IMR-90 (cell line): Measurements from ENCODE around the gene HYAL4. TPM values are rescaled to one million over a fixed set of nuclear protein-coding genes. Genes with fewer than 3 reads are reported as not detected.

Source experiments
- ATAC-seq: fragments of 200-7000 bp; cut with Tn5 transposase; 2 replicates; pipeline ENCODE4 v1.9.1; 2020; ENCODE audit warnings: low read depth, mild to moderate bottlenecking, moderate library complexity
- BruUV-seq: library from RNA; stranded (reverse); fragments of 400-500 nt; replicated peaks from 2 replicates; lab custom pipeline; 2021; lab: Mats Ljungman, UMichigan
- CTCF ChIA-PET: fragments of 300-600 bp; formaldehyde crosslinking; extraction: SDS; loops from one replicate; lab custom pipeline; 2021; ENCODE audit warnings: antibody characterized with exemption; lab: Yijun Ruan, JAX
- POLR2A ChIA-PET: fragments of 300-600 bp; sonication (Branson Sonifier 250); formaldehyde crosslinking; loops from one replicate; lab custom pipeline; 2022; ENCODE audit warnings: antibody characterized with exemption; ENCODE audit not compliant: unreplicated experiment; lab: Charles Lee
- DNase-seq: peaks from one replicate; pipeline ENCODE4 v3.0.0; 2013
- H2AFZ ChIP-seq: replicated peaks from 2 replicates; pipeline ENCODE3; 2013; ENCODE audit warnings: low read length, mild to moderate bottlenecking; ENCODE audit not compliant: poor library complexity
- H2AK5ac ChIP-seq: 2 replicates; pipeline ENCODE4 v1.6.1; 2013; ENCODE audit warnings: low read depth, low read length, inconsistent platforms
- H2AK9ac ChIP-seq: replicated peaks from 2 replicates; pipeline ENCODE3; 2013; ENCODE audit warnings: mild to moderate bottlenecking, low read depth, low read length, moderate library complexity; ENCODE audit not compliant: poor library complexity
- H2BK120ac ChIP-seq: 2 replicates; pipeline ENCODE4 v1.6.1; 2013; ENCODE audit warnings: low read depth, low read length, inconsistent platforms
- H2BK15ac ChIP-seq: 3 replicates; pipeline ENCODE4 v1.6.1; 2013; ENCODE audit warnings: low read depth, low read length, inconsistent platforms
- H2BK20ac ChIP-seq: 2 replicates; pipeline ENCODE4 v1.6.1; 2013; ENCODE audit warnings: low read depth, mild to moderate bottlenecking, inconsistent platforms, low read length, moderate library complexity
- H2BK5ac ChIP-seq: 2 replicates; pipeline ENCODE4 v1.6.1; 2013; ENCODE audit warnings: mild to moderate bottlenecking, low read depth, low read length, inconsistent platforms; ENCODE audit not compliant: poor library complexity, severe bottlenecking
- H3K14ac ChIP-seq: replicated peaks from 2 replicates; pipeline ENCODE4 v1.6.1; 2013; ENCODE audit warnings: low read depth, low read length, inconsistent platforms
- H3K18ac ChIP-seq: 2 replicates; pipeline ENCODE4 v1.6.1; 2013; ENCODE audit warnings: low read depth, low read length, control low read depth
- H3K23ac ChIP-seq: 2 replicates; pipeline ENCODE4 v1.6.1; 2013; ENCODE audit warnings: low read depth, low read length, inconsistent platforms
- H3K27ac ChIP-seq: 2 replicates; pipeline ENCODE4 v1.5.1; 2013; ENCODE audit warnings: mild to moderate bottlenecking, control low read depth, low read length; ENCODE audit not compliant: insufficient read depth
- H3K27me3 ChIP-seq: 2 replicates; pipeline ENCODE4 v1.6.1; 2013; ENCODE audit warnings: low read length; ENCODE audit not compliant: control insufficient read depth, insufficient read depth
- H3K36me3 ChIP-seq: 2 replicates; pipeline ENCODE4 v1.6.1; 2013; ENCODE audit warnings: low read length, mixed read lengths; ENCODE audit not compliant: control insufficient read depth, insufficient read depth
- H3K4ac ChIP-seq: 2 replicates; pipeline ENCODE4 v1.6.1; 2013; ENCODE audit warnings: low read depth, low read length, inconsistent platforms
- H3K4me1 ChIP-seq: 2 replicates; pipeline ENCODE4 v1.6.1; 2013; ENCODE audit warnings: low read length, mixed read lengths; ENCODE audit not compliant: control insufficient read depth, insufficient read depth
- H3K4me2 ChIP-seq: 2 replicates; pipeline ENCODE4 v1.6.1; 2013; ENCODE audit warnings: low read depth, mild to moderate bottlenecking, control low read depth, low read length, moderate library complexity
- H3K4me3 ChIP-seq: 2 replicates; pipeline ENCODE4 v1.5.1; 2013; ENCODE audit warnings: low read depth, mild to moderate bottlenecking, control low read depth, low read length, moderate library complexity; ENCODE audit not compliant: insufficient read depth
- H3K56ac ChIP-seq: 2 replicates; pipeline ENCODE4 v1.6.1; 2013; ENCODE audit warnings: low read length, inconsistent platforms; ENCODE audit not compliant: insufficient read depth; ENCODE audit errors: extremely low read depth
- H3K79me1 ChIP-seq, 2 experiments: 2 replicates each; pipeline ENCODE4 v1.6.1; 2013; ENCODE audit warnings: low read length in 2 of 2, inconsistent platforms in 1 of 2, low read depth in 1 of 2
- H3K9ac ChIP-seq: 2 replicates; pipeline ENCODE4 v1.6.1; 2013; ENCODE audit warnings: low read depth, low read length, control low read depth
- H3K9me1 ChIP-seq: 2 replicates; pipeline ENCODE4 v1.6.1; 2013; ENCODE audit warnings: low read length, inconsistent platforms; ENCODE audit not compliant: insufficient read depth
- H3K9me3 ChIP-seq: 2 replicates; pipeline ENCODE4 v1.6.1; 2013; ENCODE audit warnings: low read length; ENCODE audit not compliant: control insufficient read depth, insufficient read depth
- H4K20me1 ChIP-seq: 2 replicates; pipeline ENCODE4 v1.6.1; 2013; ENCODE audit warnings: low read length, inconsistent platforms; ENCODE audit not compliant: insufficient read depth
- H4K5ac ChIP-seq: 2 replicates; pipeline ENCODE4 v1.6.1; 2013; ENCODE audit warnings: mild to moderate bottlenecking, low read depth, low read length, control low read depth
- H4K8ac ChIP-seq, 2 experiments: 2 replicates each; pipeline ENCODE4 v1.6.1; 2013; ENCODE audit warnings: low read depth in 2 of 2, low read length in 2 of 2, control low read depth in 1 of 2, inconsistent platforms in 1 of 2
- H4K91ac ChIP-seq: 2 replicates; pipeline ENCODE4 v1.6.1; 2013; ENCODE audit warnings: low read depth, low read length, inconsistent platforms; ENCODE audit not compliant: insufficient read depth
- BHLHE40 ChIP-seq: fragments of 150-350 bp; IDR thresholded peaks from 2 replicates; pipeline ENCODE4 v1.6.1; 2016; ENCODE audit warnings: mild to moderate bottlenecking, low read depth, low read length
- ELK1 ChIP-seq: fragments of 150-350 bp; IDR thresholded peaks from 2 replicates; pipeline ENCODE4 v1.6.1; 2016; ENCODE audit warnings: low read depth, mild to moderate bottlenecking, low read length, moderate library complexity, borderline replicate concordance
- MAFK ChIP-seq: IDR thresholded peaks from 2 replicates; pipeline ENCODE4 v1.6.1; 2012; ENCODE audit warnings: low read depth, low read length, improper control_type of control experiment
- POLR2A ChIP-seq: IDR thresholded peaks from 2 replicates; pipeline ENCODE4 v1.6.1; 2012; ENCODE audit warnings: mild to moderate bottlenecking, low read depth, low read length
- RAD21 ChIP-seq: IDR thresholded peaks from 2 replicates; pipeline ENCODE4 v1.6.1; 2012; ENCODE audit warnings: low read length, improper control_type of control experiment
- RCOR1 ChIP-seq: IDR thresholded peaks from 2 replicates; pipeline ENCODE4 v1.6.1; 2012; ENCODE audit warnings: mild to moderate bottlenecking, low read length, improper control_type of control experiment; ENCODE audit not compliant: insufficient replicate concordance
- SMC3 ChIP-seq: fragments of 150-350 bp; IDR thresholded peaks from 2 replicates; pipeline ENCODE4 v1.6.1; 2016; ENCODE audit warnings: low read depth, mild to moderate bottlenecking, antibody characterized with exemption, low read length, moderate library complexity
- dilution Hi-C: fragments of 300-500 bp; cut with HindIII; formaldehyde crosslinking; loops from one replicate; pipeline ENCODE4 v1.14.3; 2018; ENCODE audit warnings: low sequenced_read_pairs; ENCODE audit not compliant: unreplicated experiment
- in situ Hi-C: fragments of 300-500 bp; cut with MboI; formaldehyde crosslinking; loops from 3 replicates; pipeline ENCODE4 v1.14.3; 2019; ENCODE audit warnings: low sequenced_read_pairs, inconsistent platforms, mixed read lengths
- intact Hi-C: fragments of 100-400 bp; cut with micrococcal nuclease; formaldehyde crosslinking; loops from 2 replicates; pipeline ENCODE4 v1.10.0; 2022
- polyA plus RNA-seq, 3 experiments: library from polyadenylated mRNA; depleted of rRNA; stranded (reverse); fragments of >200 nt; gene quantifications; 2 replicates each; pipeline ENCODE4 v1.2.3, GENCODE V29; 2012; ENCODE audit warnings: low replicate concordance in 1 of 3
- total RNA-seq: library from RNA; depleted of rRNA; stranded (reverse); fragments of >200 nt; gene quantifications from 2 replicates; pipeline ENCODE4 v1.2.3, GENCODE V29; 2012; rRNA removed
- TF ChIP-seq, protein P1 (sequence below): conservative IDR thresholded peaks from 2 replicates; pipeline ENCODE4 v1.5.1; 2012; ENCODE audit warnings: mild to moderate bottlenecking, low read depth, low read length, improper control_type of control experiment

Gene HYAL4
- total and polyA plus RNA-seq, 2 of the 4 experiments (the other 2 are of a cell fraction): not detected

DNA sequence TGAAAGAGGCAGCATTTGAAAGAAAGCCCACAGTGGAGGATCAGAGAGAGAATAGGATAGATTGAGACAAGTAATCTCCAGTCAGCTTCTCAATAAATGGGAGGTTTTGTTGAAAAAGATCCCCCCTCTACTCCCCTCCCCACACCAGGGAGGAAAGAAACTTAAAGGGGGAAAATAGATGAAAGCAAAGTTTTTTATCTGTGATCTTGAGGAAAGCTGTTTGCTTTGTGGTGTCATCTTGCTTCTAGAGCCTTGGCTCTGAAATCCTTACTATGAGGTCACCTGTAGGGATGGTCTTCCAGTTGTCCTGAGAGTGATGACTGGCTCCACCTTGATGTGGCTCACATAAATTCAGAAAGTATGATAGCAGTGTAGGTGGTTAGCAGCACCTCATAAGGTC lies 80.0 kb downstream of the HYAL4 start, which contains the start of gene SPAM1:
Gene SPAM1 (plus strand): TSS at position 301 of the 400 bp plus-strand sequence. CDS start 28,330 bp downstream, outside the sequence.
- intact Hi-C loops (no loop called here), in situ Hi-C loops (no loop called here), dilution Hi-C loops (no loop called here)
- Histone ChIP-seq H3K9me3 (no peaks in the 10 kb centered on the region), H4K91ac (no peak within 1 kb of the TSS), H3K56ac (no peak within 1 kb of the TSS), H2BK20ac (no peak within 1 kb of the TSS), H3K18ac (no peak within 1 kb of the TSS), H3K4me1 (no peaks in the 10 kb centered on the region), H2BK120ac (no peak within 1 kb of the TSS), H3K4me3 (no peak within 1 kb of the TSS), H2AK9ac (no peak within 1 kb of the TSS), H3K14ac (no peak within 1 kb of the TSS), H2AFZ (no peak within 1 kb of the TSS), H3K4me2 (no peak within 1 kb of the TSS), H2BK5ac (no peak within 1 kb of the TSS), H3K9me1 (no peaks in the 10 kb centered on the region), H3K9ac (no peak within 1 kb of the TSS), H3K79me1 (no peaks in the 10 kb centered on the region), H3K23ac (no peak within 1 kb of the TSS), H2AK5ac (no peak within 1 kb of the TSS), H3K4ac (no peak within 1 kb of the TSS), H3K36me3 (no peaks in the 10 kb centered on the region), H2BK15ac (no peak within 1 kb of the TSS), H4K8ac (no peak within 1 kb of the TSS), H3K27ac (no peak within 1 kb of the TSS), H4K20me1 (no peaks in the 10 kb centered on the region), H3K27me3 (no peaks in the 10 kb centered on the region), H4K5ac (no peak within 1 kb of the TSS)
- BruUV-seq: no TSS peak
- ATAC-seq: no peak
- CTCF ChIA-PET: no interaction called here
- TF ChIP-seq MAFK (no peak), RCOR1 (no peak), POLR2A (no peak), RAD21 (no peak), BHLHE40 (no peak), ELK1 (no peak), SMC3 (no peak)
- TF ChIP-seq, protein P1, sequence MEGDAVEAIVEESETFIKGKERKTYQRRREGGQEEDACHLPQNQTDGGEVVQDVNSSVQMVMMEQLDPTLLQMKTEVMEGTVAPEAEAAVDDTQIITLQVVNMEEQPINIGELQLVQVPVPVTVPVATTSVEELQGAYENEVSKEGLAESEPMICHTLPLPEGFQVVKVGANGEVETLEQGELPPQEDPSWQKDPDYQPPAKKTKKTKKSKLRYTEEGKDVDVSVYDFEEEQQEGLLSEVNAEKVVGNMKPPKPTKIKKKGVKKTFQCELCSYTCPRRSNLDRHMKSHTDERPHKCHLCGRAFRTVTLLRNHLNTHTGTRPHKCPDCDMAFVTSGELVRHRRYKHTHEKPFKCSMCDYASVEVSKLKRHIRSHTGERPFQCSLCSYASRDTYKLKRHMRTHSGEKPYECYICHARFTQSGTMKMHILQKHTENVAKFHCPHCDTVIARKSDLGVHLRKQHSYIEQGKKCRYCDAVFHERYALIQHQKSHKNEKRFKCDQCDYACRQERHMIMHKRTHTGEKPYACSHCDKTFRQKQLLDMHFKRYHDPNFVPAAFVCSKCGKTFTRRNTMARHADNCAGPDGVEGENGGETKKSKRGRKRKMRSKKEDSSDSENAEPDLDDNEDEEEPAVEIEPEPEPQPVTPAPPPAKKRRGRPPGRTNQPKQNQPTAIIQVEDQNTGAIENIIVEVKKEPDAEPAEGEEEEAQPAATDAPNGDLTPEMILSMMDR: no peak
- POLR2A ChIA-PET: no interaction called here
- no peak for DNase-seq

Other genes with a start within 250 kb of the HYAL4 start
- gene ASB15, start 243.3 kb upstream of the HYAL4 start, total RNA-seq: not detected in 2 replicates
- gene ASB15, start 243.3 kb upstream of the HYAL4 start, polyA plus RNA-seq (2012; rRNA removed): not detected in 2 replicates
- gene LMOD2, start 189.3 kb upstream of the HYAL4 start, total RNA-seq: not detected in 2 replicates
- gene LMOD2, start 189.3 kb upstream of the HYAL4 start, polyA plus RNA-seq (2012; rRNA removed): not detected in 2 replicates
- 2.3 and 5.3 TPM in 2 replicates for gene WASL, start 96.2 kb upstream of the HYAL4 start, total RNA-seq
- gene WASL, start 96.2 kb upstream of the HYAL4 start, polyA plus RNA-seq (2012; rRNA removed): 7.4 and 7.9 TPM in 2 replicates
- gene SPAM1, start 80.1 kb downstream of the HYAL4 start, total RNA-seq: not detected in 2 replicates
- not detected in 2 replicates for gene SPAM1, start 80.1 kb downstream of the HYAL4 start, polyA plus RNA-seq (2012; rRNA removed)
- not detected in 2 replicates for gene TMEM229A, start 187.9 kb downstream of the HYAL4 start, total RNA-seq
- not detected in 2 replicates for gene TMEM229A, start 187.9 kb downstream of the HYAL4 start, polyA plus RNA-seq (2012; rRNA removed)